Ishikawa (cell line): ENCODE data around the gene ARHGAP8.

ENCODE experiments used
- CEBPB ChIP-seq: IDR thresholded peaks from 2 replicates; pipeline ENCODE4 v1.6.1; 2012
- EP300 ChIP-seq: IDR thresholded peaks from 2 replicates; pipeline ENCODE4 v1.6.1; 2012; ENCODE audit warnings: borderline replicate concordance
- MAX ChIP-seq: IDR thresholded peaks from 2 replicates; pipeline ENCODE4 v1.6.1; 2012
- NFIC ChIP-seq: IDR thresholded peaks from 2 replicates; pipeline ENCODE4 v1.6.1; 2012
- RAD21 ChIP-seq: IDR thresholded peaks from 2 replicates; pipeline ENCODE4 v1.6.1; 2012; ENCODE audit warnings: low read depth
- REST ChIP-seq: IDR thresholded peaks from 2 replicates; pipeline ENCODE4 v1.6.1; 2012; ENCODE audit warnings: low read depth, mild to moderate bottlenecking
- TAF1 ChIP-seq: IDR thresholded peaks from 2 replicates; pipeline ENCODE4 v1.6.1; 2012; ENCODE audit warnings: low read depth, mild to moderate bottlenecking
- TEAD4 ChIP-seq: IDR thresholded peaks from 2 replicates; pipeline ENCODE4 v1.6.1; 2012
- YY1 ChIP-seq: IDR thresholded peaks from 2 replicates; pipeline ENCODE4 v1.6.1; 2012; ENCODE audit warnings: low read depth

GRCh38 chr22:44870021-44870420 is 117.6 kb downstream of the ARHGAP8 start:
- TF ChIP-seq EP300 (no peak), RAD21 (no peak), CEBPB (no peak), REST (no peak), NFIC (no peak), MAX (peak; percentile 20; the same call in 1 of the 2 replicates), YY1 (no peak), TEAD4 (no peak), TAF1 (no peak)
